Renal pelvis (tissue), 3 donors: ENCODE data around the gene LIMK1. TPM values are rescaled to one million over a fixed set of nuclear protein-coding genes. Genes with fewer than 3 reads are reported as not detected.

Experiments
- polyA plus RNA-seq, 3 donors: library from polyadenylated mRNA; unstranded; fragments of 120-200 nt; gene quantifications; one replicate each; pipeline ENCODE4 v1.2.1, GENCODE V29; 2013; ENCODE audit not compliant: insufficient read length in 3 of 3

Gene LIMK1
- polyA plus RNA-seq, 3 donors: 21.3 to 27.6 (median 26.8) TPM

Other genes starting within 250 kb of the LIMK1 start
- 10 to 100 TPM in 2 of 3 donors, 1 to 10 TPM in 1; 8.8 to 13.6 (median 13.0) TPM for gene METTL27, start 241.3 kb upstream of the LIMK1 start, polyA plus RNA-seq
- not detected for gene TMEM270, start 222.6 kb upstream of the LIMK1 start, polyA plus RNA-seq
- 100 to 1,000 TPM in 1 of 3 donors, 10 to 100 TPM in 2; 63.4 to 109 (median 66.8) TPM for gene ELN, start 55.6 kb upstream of the LIMK1 start, polyA plus RNA-seq
- gene EIF4H, start 90.6 kb downstream of the LIMK1 start, polyA plus RNA-seq: 100 to 1,000 TPM; 286 to 298 (median 287) TPM
- 1 to 10 TPM; 3.7 to 4.1 (median 3.7) TPM for gene LAT2, start 126.2 kb downstream of the LIMK1 start, polyA plus RNA-seq
- gene RFC2, start 170.6 kb downstream of the LIMK1 start, polyA plus RNA-seq: 10 to 100 TPM; 34.8 to 37.8 (median 36.6) TPM
- gene CLIP2, start 205.6 kb downstream of the LIMK1 start, polyA plus RNA-seq: 10 to 100 TPM; 24.0 to 31.2 (median 29.8) TPM